IMR-90 (cell line): ENCODE measurements around the gene MOV10L1. TPM values are rescaled to one million over a fixed set of nuclear protein-coding genes. Genes with fewer than 3 reads are reported as not detected.

Experiments used
- ATAC-seq: fragments of 200-7000 bp; cut with Tn5 transposase; 2 replicates; pipeline ENCODE4 v1.9.1; 2020; ENCODE audit warnings: low read depth, mild to moderate bottlenecking, moderate library complexity
- BruUV-seq: library from RNA; stranded (reverse); fragments of 400-500 nt; replicated peaks from 2 replicates; lab custom pipeline; 2021; lab: Mats Ljungman, UMichigan
- CTCF ChIA-PET: fragments of 300-600 bp; formaldehyde crosslinking; extraction: SDS; loops from one replicate; lab custom pipeline; 2021; ENCODE audit warnings: antibody characterized with exemption; lab: Yijun Ruan, JAX
- POLR2A ChIA-PET: fragments of 300-600 bp; sonication (Branson Sonifier 250); formaldehyde crosslinking; loops from one replicate; lab custom pipeline; 2022; ENCODE audit warnings: antibody characterized with exemption; ENCODE audit not compliant: unreplicated experiment; lab: Charles Lee
- DNase-seq: peaks from one replicate; pipeline ENCODE4 v3.0.0; 2013
- H2AFZ ChIP-seq: replicated peaks from 2 replicates; pipeline ENCODE3; 2013; ENCODE audit warnings: low read length, mild to moderate bottlenecking; ENCODE audit not compliant: poor library complexity
- H2AK5ac ChIP-seq: 2 replicates; pipeline ENCODE4 v1.6.1; 2013; ENCODE audit warnings: low read depth, low read length, inconsistent platforms
- H2AK9ac ChIP-seq: replicated peaks from 2 replicates; pipeline ENCODE3; 2013; ENCODE audit warnings: mild to moderate bottlenecking, low read depth, low read length, moderate library complexity; ENCODE audit not compliant: poor library complexity
- H2BK120ac ChIP-seq: 2 replicates; pipeline ENCODE4 v1.6.1; 2013; ENCODE audit warnings: low read depth, low read length, inconsistent platforms
- H2BK15ac ChIP-seq: 3 replicates; pipeline ENCODE4 v1.6.1; 2013; ENCODE audit warnings: low read depth, low read length, inconsistent platforms
- H2BK20ac ChIP-seq: 2 replicates; pipeline ENCODE4 v1.6.1; 2013; ENCODE audit warnings: low read depth, mild to moderate bottlenecking, inconsistent platforms, low read length, moderate library complexity
- H2BK5ac ChIP-seq: 2 replicates; pipeline ENCODE4 v1.6.1; 2013; ENCODE audit warnings: mild to moderate bottlenecking, low read depth, low read length, inconsistent platforms; ENCODE audit not compliant: poor library complexity, severe bottlenecking
- H3K14ac ChIP-seq: replicated peaks from 2 replicates; pipeline ENCODE4 v1.6.1; 2013; ENCODE audit warnings: low read depth, low read length, inconsistent platforms
- H3K18ac ChIP-seq: 2 replicates; pipeline ENCODE4 v1.6.1; 2013; ENCODE audit warnings: low read depth, low read length, control low read depth
- H3K23ac ChIP-seq: 2 replicates; pipeline ENCODE4 v1.6.1; 2013; ENCODE audit warnings: low read depth, low read length, inconsistent platforms
- H3K27ac ChIP-seq: 2 replicates; pipeline ENCODE4 v1.5.1; 2013; ENCODE audit warnings: mild to moderate bottlenecking, control low read depth, low read length; ENCODE audit not compliant: insufficient read depth
- H3K27me3 ChIP-seq: 2 replicates; pipeline ENCODE4 v1.6.1; 2013; ENCODE audit warnings: low read length; ENCODE audit not compliant: control insufficient read depth, insufficient read depth
- H3K36me3 ChIP-seq: 2 replicates; pipeline ENCODE4 v1.6.1; 2013; ENCODE audit warnings: low read length, mixed read lengths; ENCODE audit not compliant: control insufficient read depth, insufficient read depth
- H3K4ac ChIP-seq: 2 replicates; pipeline ENCODE4 v1.6.1; 2013; ENCODE audit warnings: low read depth, low read length, inconsistent platforms
- H3K4me1 ChIP-seq: 2 replicates; pipeline ENCODE4 v1.6.1; 2013; ENCODE audit warnings: low read length, mixed read lengths; ENCODE audit not compliant: control insufficient read depth, insufficient read depth
- H3K4me2 ChIP-seq: 2 replicates; pipeline ENCODE4 v1.6.1; 2013; ENCODE audit warnings: low read depth, mild to moderate bottlenecking, control low read depth, low read length, moderate library complexity
- H3K4me3 ChIP-seq: 2 replicates; pipeline ENCODE4 v1.5.1; 2013; ENCODE audit warnings: low read depth, mild to moderate bottlenecking, control low read depth, low read length, moderate library complexity; ENCODE audit not compliant: insufficient read depth
- H3K56ac ChIP-seq: 2 replicates; pipeline ENCODE4 v1.6.1; 2013; ENCODE audit warnings: low read length, inconsistent platforms; ENCODE audit not compliant: insufficient read depth; ENCODE audit errors: extremely low read depth
- H3K79me1 ChIP-seq, 2 experiments: 2 replicates each; pipeline ENCODE4 v1.6.1; 2013; ENCODE audit warnings: low read length in 2 of 2, inconsistent platforms in 1 of 2, low read depth in 1 of 2
- H3K9ac ChIP-seq: 2 replicates; pipeline ENCODE4 v1.6.1; 2013; ENCODE audit warnings: low read depth, low read length, control low read depth
- H3K9me1 ChIP-seq: 2 replicates; pipeline ENCODE4 v1.6.1; 2013; ENCODE audit warnings: low read length, inconsistent platforms; ENCODE audit not compliant: insufficient read depth
- H3K9me3 ChIP-seq: 2 replicates; pipeline ENCODE4 v1.6.1; 2013; ENCODE audit warnings: low read length; ENCODE audit not compliant: control insufficient read depth, insufficient read depth
- H4K20me1 ChIP-seq: 2 replicates; pipeline ENCODE4 v1.6.1; 2013; ENCODE audit warnings: low read length, inconsistent platforms; ENCODE audit not compliant: insufficient read depth
- H4K5ac ChIP-seq: 2 replicates; pipeline ENCODE4 v1.6.1; 2013; ENCODE audit warnings: mild to moderate bottlenecking, low read depth, low read length, control low read depth
- H4K8ac ChIP-seq, 2 experiments: 2 replicates each; pipeline ENCODE4 v1.6.1; 2013; ENCODE audit warnings: low read depth in 2 of 2, low read length in 2 of 2, control low read depth in 1 of 2, inconsistent platforms in 1 of 2
- H4K91ac ChIP-seq: 2 replicates; pipeline ENCODE4 v1.6.1; 2013; ENCODE audit warnings: low read depth, low read length, inconsistent platforms; ENCODE audit not compliant: insufficient read depth
- CHD1 ChIP-seq: IDR thresholded peaks from 2 replicates; pipeline ENCODE4 v1.6.1; 2012; ENCODE audit warnings: low read depth, low read length, improper control_type of control experiment
- MAFK ChIP-seq: IDR thresholded peaks from 2 replicates; pipeline ENCODE4 v1.6.1; 2012; ENCODE audit warnings: low read depth, low read length, improper control_type of control experiment
- WGBS, 2 experiments: methylation state at CpG; one replicate each; pipeline versions ENCODE4 v1.1.5 to v1.1.7; 2013; ENCODE audit warnings: missing lambda C conversion rate in 2 of 2; ENCODE audit not compliant: insufficient read length in 1 of 2; ENCODE audit errors: extremely low coverage in 2 of 2; 5-methylcytosine and 5-hydroxymethylcytosine counted together
- dilution Hi-C: fragments of 300-500 bp; cut with HindIII; formaldehyde crosslinking; loops from one replicate; pipeline ENCODE4 v1.14.3; 2018; ENCODE audit warnings: low sequenced_read_pairs; ENCODE audit not compliant: unreplicated experiment
- in situ Hi-C: fragments of 300-500 bp; cut with MboI; formaldehyde crosslinking; loops from 3 replicates; pipeline ENCODE4 v1.14.3; 2019; ENCODE audit warnings: low sequenced_read_pairs, inconsistent platforms, mixed read lengths
- intact Hi-C: fragments of 100-400 bp; cut with micrococcal nuclease; formaldehyde crosslinking; loops from 2 replicates; pipeline ENCODE4 v1.10.0; 2022
- polyA plus RNA-seq, 3 experiments: library from polyadenylated mRNA; depleted of rRNA; stranded (reverse); fragments of >200 nt; gene quantifications; 2 replicates each; pipeline ENCODE4 v1.2.3, GENCODE V29; 2012; ENCODE audit warnings: low replicate concordance in 1 of 3
- total RNA-seq: library from RNA; depleted of rRNA; stranded (reverse); fragments of >200 nt; gene quantifications from 2 replicates; pipeline ENCODE4 v1.2.3, GENCODE V29; 2012
- TF ChIP-seq, protein P1 (sequence below): fragments of 150-350 bp; IDR thresholded peaks from 2 replicates; pipeline ENCODE4 v1.6.1; 2016; ENCODE audit warnings: low read depth, mild to moderate bottlenecking, low read length, moderate library complexity, borderline replicate concordance

Gene MOV10L1
- total and polyA plus RNA-seq, 2 of the 4 experiments (the other 2 are of a cell fraction) = 0.72 to 1.4 TPM

- Histone ChIP-seq H3K9me1 (0 out of 2 replicates have a peak, but pooled peaks cover 2% of the 10 kb centered on the region), H3K27me3 (no peaks in the 10 kb centered on the region), H3K23ac (no peak overlapping the region; the same call in 1 of the 2 replicates), H3K4me3 (no peak overlapping the region), H2BK20ac (no peak overlapping the region), H4K5ac (no peak overlapping the region), H3K27ac (no peak overlapping the region), H3K9me3 (no peaks in the 10 kb centered on the region), H3K4ac (no peak overlapping the region), H3K36me3 (peaks cover 23% of the 10 kb centered on the region), H3K14ac (no peak overlapping the region), H3K4me2 (no peak overlapping the region), H2AFZ (no peak overlapping the region), H2AK9ac (no peak overlapping the region), H4K20me1 (peaks cover 20% of the 10 kb centered on the region), H4K91ac (no peak overlapping the region), H4K8ac (no peak overlapping the region), H3K56ac (no peak overlapping the region), H2BK120ac (no peak overlapping the region), H3K9ac (no peak overlapping the region), H2BK5ac (no peak overlapping the region), H2AK5ac (no peak overlapping the region), H3K18ac (no peak overlapping the region), H2BK15ac (no peak overlapping the region), H3K4me1 (peaks cover 4% of the 10 kb centered on the region; the same call in 1 of the 2 replicates), H3K79me1 (peaks cover 41 to 65% of the 10 kb centered on the region in 2 experiments)
- intact Hi-C loops (loop anchor here (10.0 kb wide), 1 partner anchor 228 kb away; no protein-coding TSS in a partner anchor), dilution Hi-C loops (no loop called here), in situ Hi-C loops (loop anchor here (25.0 kb wide), 1 partner anchor 391 kb away; no protein-coding TSS in a partner anchor)
- BruUV-seq = no TSS peak
- ChIA-PET CTCF (no interaction called here), POLR2A (no interaction called here)
- no peak for DNase-seq
- no CpG with 5 or more reads among the region's 1 CpG for WGBS, 2 experiments
- TF ChIP-seq MAFK (peak; percentile 46), CHD1 (no peak)
- TF ChIP-seq, protein P1, sequence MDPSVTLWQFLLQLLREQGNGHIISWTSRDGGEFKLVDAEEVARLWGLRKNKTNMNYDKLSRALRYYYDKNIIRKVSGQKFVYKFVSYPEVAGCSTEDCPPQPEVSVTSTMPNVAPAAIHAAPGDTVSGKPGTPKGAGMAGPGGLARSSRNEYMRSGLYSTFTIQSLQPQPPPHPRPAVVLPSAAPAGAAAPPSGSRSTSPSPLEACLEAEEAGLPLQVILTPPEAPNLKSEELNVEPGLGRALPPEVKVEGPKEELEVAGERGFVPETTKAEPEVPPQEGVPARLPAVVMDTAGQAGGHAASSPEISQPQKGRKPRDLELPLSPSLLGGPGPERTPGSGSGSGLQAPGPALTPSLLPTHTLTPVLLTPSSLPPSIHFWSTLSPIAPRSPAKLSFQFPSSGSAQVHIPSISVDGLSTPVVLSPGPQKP = no peak
- ATAC-seq = no peak
Observed at GRCh38 chr22:50203288-50203687, 113.5 kb downstream of the MOV10L1 start.
